GM18870 (cell line): ENCODE data around the gene TRAPPC3L.

Experiments used
- ATAC-seq: cut with Tn5 transposase; IDR thresholded peaks from one replicate; pipeline ENCODE4 v1.9.1; 2021; ENCODE audit warnings: moderate library complexity; ENCODE audit not compliant: unreplicated experiment

The TRAPPC3L gene

DNA sequence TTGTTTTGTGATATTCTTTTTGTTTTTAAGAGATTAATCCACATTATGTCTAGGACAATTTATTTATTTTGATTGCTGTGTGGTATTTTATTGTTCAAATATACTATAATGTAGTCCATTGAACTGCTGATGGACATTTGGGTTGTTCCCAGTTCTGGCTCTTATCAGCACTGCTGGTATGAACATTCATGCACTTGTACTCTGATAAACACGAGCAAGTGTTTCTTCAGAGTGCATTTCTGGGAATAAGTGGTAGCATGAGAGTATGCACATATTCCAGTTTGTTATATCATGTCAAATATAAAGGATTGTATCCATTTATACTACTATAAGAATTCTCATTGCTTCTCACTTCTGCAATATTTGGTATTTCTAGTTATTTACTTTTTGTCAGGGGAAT is 77.2 kb downstream of the TRAPPC3L start:
- ATAC-seq: no peak

DNA sequence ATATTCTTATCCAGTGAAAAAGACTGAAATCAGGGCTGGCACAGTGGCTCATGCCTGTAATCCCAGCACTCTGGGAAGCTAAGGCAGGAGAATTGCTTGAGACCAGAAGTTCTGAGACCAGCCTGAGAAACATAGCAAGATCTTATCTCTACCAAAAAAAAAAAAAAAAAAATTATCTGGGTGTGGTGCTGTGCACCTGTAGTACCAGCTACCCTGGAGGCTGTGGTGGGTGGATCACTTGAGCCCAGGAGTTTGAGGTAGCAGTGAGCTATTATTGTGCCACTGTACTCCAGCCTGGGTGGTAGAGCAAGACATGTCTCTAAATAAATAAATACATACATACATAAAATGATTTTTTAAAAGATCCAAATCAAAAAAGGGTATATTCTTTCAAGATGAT is 78.0 kb downstream of the TRAPPC3L start:
- no peak for ATAC-seq

- no peak for ATAC-seq
Observed at GRCh38 chr6:116467096-116467495, 78.4 kb downstream of the TRAPPC3L start.

GRCh38 chr6:116465246-116465645 is 80.2 kb downstream of the TRAPPC3L start:
- ATAC-seq: no peak

DNA sequence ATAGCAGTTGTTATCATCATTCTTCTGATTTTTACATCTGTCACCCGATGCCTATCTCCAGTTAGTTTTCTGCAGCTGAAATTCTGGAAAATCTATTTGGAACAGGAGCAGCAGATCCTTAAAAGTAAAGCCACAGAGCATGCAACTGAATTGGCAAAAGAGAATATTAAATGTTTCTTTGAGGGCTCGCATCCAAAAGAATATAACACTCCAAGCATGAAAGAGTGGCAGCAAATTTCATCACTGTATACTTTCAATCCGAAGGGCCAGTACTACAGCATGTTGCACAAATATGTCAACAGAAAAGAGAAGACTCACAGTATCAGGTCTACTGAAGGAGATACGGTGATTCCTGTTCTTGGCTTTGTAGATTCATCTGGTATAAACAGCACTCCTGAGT is 82.2 kb downstream of the TRAPPC3L start:
- ATAC-seq: no peak

DNA sequence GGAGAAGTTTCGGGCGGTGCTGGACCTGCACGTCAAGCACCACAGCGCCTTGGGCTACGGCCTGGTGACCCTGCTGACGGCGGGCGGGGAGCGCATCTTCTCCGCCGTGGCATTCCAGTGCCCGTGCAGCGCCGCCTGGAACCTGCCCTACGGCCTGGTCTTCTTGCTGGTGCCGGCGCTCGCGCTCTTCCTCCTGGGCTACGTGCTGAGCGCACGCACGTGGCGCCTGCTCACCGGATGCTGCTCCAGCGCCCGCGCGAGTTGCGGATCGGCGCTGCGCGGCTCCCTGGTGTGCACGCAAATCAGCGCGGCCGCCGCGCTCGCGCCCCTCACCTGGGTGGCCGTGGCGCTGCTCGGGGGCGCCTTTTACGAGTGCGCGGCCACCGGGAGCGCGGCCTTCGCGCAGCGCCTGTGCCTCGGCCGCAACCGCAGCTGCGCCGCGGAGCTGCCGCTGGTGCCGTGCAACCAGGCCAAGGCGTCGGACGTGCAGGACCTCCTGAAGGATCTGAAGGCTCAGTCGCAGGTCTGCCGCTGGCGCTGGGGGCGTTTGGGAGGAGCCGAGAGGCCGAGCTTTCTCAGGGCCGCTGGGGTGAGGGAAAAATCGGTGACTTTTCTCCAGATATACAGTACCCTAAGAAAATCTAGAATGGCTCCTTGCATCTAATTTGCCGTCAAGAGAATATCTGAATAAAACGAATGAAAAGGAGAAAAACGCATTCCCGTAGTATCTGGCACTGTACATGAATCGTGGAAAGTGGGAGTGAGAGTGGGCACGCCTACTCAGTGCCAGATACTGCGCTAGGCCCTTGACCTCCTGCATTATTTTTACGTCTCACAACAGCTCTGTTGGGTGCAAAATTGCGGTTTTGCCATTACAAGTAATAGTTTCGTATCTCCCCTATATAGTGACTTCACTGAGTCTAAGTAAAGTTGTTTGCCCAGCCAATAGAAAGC is 83.3 kb downstream of the TRAPPC3L start:
- ATAC-seq: peak; percentile 56

- ATAC-seq: peak; percentile 13
Observed at GRCh38 chr6:116461331-116461931, 84.1 kb downstream of the TRAPPC3L start, which contains the start of gene CALHM6. TSS of gene CALHM6 (plus strand) at chr6:116461375. CDS start at chr6:116461930, 555 bp downstream.

- no peak for ATAC-seq
Observed at GRCh38 chr6:116459927-116460326, 85.6 kb downstream of the TRAPPC3L start.

DNA sequence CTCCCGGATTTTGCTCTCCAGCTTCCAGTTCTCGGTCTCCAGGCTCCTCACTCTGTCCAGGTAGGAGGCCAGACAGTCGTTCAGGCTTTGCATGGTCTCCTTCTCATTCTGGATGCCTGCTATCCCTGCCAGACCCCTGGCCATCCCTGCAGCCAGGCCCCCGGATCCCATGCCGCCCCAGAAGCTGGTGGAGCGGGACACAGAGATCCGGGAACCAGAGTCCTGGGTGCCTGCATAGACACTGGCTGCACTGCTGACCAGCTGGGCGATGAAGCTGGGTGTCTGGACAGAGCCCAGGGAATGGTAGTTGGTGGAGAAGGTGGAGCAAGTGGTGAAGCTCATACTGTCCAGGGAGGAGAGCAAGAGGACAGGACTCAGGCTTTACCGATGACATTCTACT is 87.2 kb downstream of the TRAPPC3L start:
- ATAC-seq: no peak

DNA sequence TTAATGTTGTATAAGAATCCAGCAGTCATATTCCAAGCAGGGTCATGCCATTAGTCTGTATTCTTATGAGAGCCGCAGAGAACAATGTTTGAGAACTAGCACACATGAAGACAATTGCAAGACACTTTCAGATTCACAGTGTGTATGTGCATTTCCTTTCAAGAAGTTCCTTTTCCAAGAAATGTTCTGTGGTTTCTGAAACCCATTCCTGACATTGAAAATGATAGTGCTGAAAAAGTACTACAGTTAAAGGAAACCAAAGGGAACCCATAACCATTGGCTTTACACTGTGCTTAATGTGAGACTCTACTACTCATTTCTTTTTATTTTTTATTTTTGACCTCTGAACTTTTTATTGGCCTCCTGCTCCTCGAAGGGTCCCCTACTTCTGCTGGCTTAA is 88.6 kb downstream of the TRAPPC3L start:
- no peak for ATAC-seq

GRCh38 chr6:116456106-116456505 is 89.4 kb downstream of the TRAPPC3L start:
- no peak for ATAC-seq

- no peak for ATAC-seq
Observed at GRCh38 chr6:116452531-116452930, 93.0 kb downstream of the TRAPPC3L start.

- ATAC-seq: no peak
Observed at GRCh38 chr6:116451916-116452315, 93.6 kb downstream of the TRAPPC3L start.

DNA sequence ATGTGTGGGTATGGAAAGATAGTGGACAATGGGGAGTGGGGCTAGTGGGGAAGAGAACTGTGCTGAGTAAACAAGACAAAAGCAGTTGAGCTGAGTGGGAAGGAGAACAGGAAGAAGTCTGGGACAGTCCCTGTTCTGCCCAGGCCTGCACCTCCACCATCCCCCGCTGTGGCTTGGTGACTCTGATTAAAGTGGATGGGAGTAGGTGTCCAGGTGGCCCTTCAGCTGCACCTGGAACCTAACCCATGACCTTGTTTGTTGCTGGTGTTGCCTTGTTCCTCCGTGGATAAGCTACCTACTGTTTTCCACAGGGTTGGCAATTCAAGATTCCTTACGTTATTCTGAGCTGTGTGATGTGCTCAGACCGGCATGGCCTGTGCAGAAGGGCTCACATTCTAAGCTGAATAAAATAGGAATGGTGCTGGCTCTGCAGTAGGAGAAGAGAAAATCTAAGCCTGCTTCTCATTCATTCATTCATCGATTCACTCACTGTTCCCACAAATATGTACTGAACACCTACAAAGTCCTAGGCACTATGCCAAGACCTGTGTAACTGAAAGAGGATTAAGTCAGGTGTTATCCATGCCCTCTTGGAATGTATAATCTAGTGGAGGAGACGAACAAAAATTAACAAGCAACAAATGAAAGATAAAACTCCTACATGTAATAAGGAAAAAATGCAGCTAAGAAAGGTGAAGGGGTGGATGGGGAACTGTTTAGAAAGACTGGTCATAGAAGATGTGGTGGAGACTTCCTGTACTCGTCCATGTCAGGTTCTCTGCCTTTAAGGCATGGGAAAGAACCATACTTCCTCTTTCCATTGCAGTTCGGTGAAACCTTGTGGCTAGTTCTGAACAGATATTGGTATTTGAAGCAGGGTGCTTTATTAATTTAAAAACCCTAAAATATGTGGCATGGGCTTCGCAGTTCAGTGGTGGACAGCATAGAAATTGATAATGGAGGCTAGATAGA is 94.4 kb downstream of the TRAPPC3L start:
- ATAC-seq: peak; percentile 84

DNA sequence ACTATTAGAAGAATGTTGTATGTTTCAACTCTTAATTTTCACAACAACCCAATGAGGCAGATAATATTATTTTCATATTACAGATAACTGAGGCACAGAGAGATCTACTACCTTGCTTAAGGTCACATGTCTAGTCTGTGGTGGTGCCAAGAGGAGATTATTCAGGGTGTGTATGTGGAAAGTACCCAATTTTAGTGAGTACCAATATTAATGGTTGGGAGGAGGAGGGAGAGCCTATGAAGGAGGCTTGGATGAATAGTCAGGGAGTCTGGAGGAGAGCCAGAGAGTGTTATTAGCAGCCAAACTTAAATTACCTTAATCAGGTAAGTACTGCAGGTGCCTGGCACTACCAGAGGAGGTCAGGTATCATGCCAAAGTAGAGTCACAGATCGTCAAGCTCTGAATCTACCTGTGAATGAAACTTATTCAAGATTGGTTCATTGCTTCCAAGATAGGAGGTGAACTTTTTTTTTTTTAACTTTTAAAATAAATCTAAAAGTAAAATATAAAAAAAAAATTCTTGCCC is 95.2 kb downstream of the TRAPPC3L start:
- no peak for ATAC-seq

DNA sequence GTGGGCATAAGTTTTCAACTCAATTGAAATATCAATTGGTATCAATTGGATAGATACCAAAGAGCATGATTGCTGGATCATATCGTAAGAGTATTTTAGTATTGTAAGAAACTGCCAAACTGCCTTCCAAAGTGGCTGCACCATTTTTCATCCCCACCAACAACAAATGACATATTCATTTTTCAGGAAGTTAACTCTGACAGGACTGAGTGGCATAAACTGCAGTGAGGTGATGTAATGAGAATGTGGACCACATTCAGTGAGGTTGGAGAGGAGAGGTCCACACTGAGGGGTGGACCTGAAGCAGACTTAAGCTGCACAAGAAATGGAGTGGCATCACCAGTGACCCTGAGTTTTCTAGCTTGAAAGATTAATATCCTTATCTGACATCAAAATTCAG is 95.9 kb downstream of the TRAPPC3L start:
- ATAC-seq: no peak

GRCh38 chr6:116447496-116448011 is 97.9 kb downstream of the TRAPPC3L start:
- ATAC-seq: no peak

DNA sequence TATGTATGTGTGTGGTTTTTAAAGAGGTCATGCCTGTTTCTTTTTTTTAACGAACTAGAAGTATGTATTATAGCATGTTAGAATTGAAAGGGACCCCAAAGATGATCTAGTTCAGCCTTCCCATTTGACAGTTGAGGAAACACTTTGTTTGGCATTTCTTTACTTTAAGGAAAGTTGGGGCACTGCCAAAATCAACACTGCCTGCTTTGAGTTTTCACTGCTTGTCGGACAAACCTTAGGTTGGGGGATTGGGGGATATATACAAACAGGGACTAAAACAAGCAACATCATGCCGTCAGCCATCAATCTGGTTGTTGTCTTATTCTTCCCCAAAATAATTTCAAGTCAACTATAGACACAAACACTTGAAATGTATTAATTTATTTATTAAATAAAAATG is 98.4 kb downstream of the TRAPPC3L start:
- ATAC-seq: no peak

GRCh38 chr6:116446399-116446798 is 99.1 kb downstream of the TRAPPC3L start:
- ATAC-seq: no peak

DNA sequence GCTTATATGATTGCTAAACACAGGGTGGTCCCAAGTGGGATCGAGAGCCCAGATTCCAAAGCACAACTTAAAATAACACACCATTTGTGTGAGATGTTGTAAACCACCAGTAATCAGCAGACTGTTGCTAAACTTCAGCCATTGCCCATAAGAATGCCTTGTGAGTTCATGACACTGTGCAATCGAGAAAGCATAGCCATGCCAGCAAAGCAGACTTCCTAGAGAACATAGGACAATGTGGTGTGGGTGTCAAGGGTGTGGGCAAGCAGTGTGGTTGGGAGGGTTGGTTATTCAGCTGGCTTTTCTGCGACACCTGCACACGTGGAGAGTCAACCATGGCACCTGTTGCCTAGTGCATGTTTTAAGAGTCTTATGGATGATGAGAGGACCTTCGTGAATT is 100.4 kb downstream of the TRAPPC3L start:
- no peak for ATAC-seq
